Measurements from ENCODE around the gene NLGN1. TPM values are rescaled to one million over a fixed set of nuclear protein-coding genes. Genes with fewer than 3 reads are reported as not detected.
"Not testable (repeated sequence)": the region's sequence is repeated elsewhere in the genome, so short reads cannot be mapped to it uniquely, and the experiment has no call there.

NLGN1 gene
- total RNA-seq, 1 donor from 2014 or later: not detected

GRCh38 chr3:173529062-173529711 lies 131.6 kb downstream of the NLGN1 start:
- Mint-ChIP-seq H3K36me3 (ENCODE audit: low read depth) (peaks cover 3% of the 10 kb centered on the region), H3K4me3 (ENCODE audit: unreplicated experiment) (no peak overlapping the region), H3K27ac (ENCODE audit: unreplicated experiment) (no peak overlapping the region), H3K9me3 (ENCODE audit: low read depth) (peaks cover 33% of the 10 kb centered on the region), H3K27me3 (ENCODE audit: low read depth) (no peaks in the 10 kb centered on the region), H3K4me1 (ENCODE audit: low read depth) (no peaks in the 10 kb centered on the region)
- no peak for DNase-seq (ENCODE audit: low spot score)
- TF ChIP-seq CTCF (IDR thresholded peaks at IDR 0.05): peak; percentile 45

- no peaks in the 10 kb centered on the region for H3K36me3 Mint-ChIP-seq (ENCODE audit: low read depth)
- no peaks in the 10 kb centered on the region for H3K4me1 Mint-ChIP-seq (ENCODE audit: low read depth)
- H3K4me3 Mint-ChIP-seq (ENCODE audit: unreplicated experiment): no peak overlapping the region
- no peak overlapping the region for H3K27ac Mint-ChIP-seq (ENCODE audit: unreplicated experiment)
- TF ChIP-seq CTCF (IDR thresholded peaks at IDR 0.05): no peak
- DNase-seq (ENCODE audit: low spot score): no peak
- peaks cover 16% of the 10 kb centered on the region for H3K9me3 Mint-ChIP-seq (ENCODE audit: low read depth)
- H3K27me3 Mint-ChIP-seq (ENCODE audit: low read depth): no peaks in the 10 kb centered on the region
Observed at GRCh38 chr3:173531602-173532001, 134.1 kb downstream of the NLGN1 start.

- Mint-ChIP-seq H3K4me3 (ENCODE audit: unreplicated experiment) (no peak overlapping the region), H3K9me3 (ENCODE audit: low read depth) (no peaks in the 10 kb centered on the region), H3K36me3 (ENCODE audit: low read depth) (no peaks in the 10 kb centered on the region), H3K27ac (ENCODE audit: unreplicated experiment) (no peak overlapping the region), H3K27me3 (ENCODE audit: low read depth) (no peaks in the 10 kb centered on the region), H3K4me1 (ENCODE audit: low read depth) (no peaks in the 10 kb centered on the region)
- DNase-seq (ENCODE audit: low spot score): no peak
- TF ChIP-seq CTCF (IDR thresholded peaks at IDR 0.05): no peak
Observed at GRCh38 chr3:173538410-173538809, 140.9 kb downstream of the NLGN1 start.

GRCh38 chr3:173545590-173545989 lies 148.0 kb downstream of the NLGN1 start:
- not testable (repeated sequence) for H3K4me3 Mint-ChIP-seq (ENCODE audit: unreplicated experiment); H3K4me1 Mint-ChIP-seq (ENCODE audit: low read depth); DNase-seq (ENCODE audit: low spot score); H3K36me3 Mint-ChIP-seq (ENCODE audit: low read depth); H3K27me3 Mint-ChIP-seq (ENCODE audit: low read depth); H3K27ac Mint-ChIP-seq (ENCODE audit: unreplicated experiment); H3K9me3 Mint-ChIP-seq (ENCODE audit: low read depth)

- Mint-ChIP-seq H3K4me1 (ENCODE audit: low read depth) (no peaks in the 10 kb centered on the region), H3K27me3 (ENCODE audit: low read depth) (peaks cover 3% of the 10 kb centered on the region), H3K9me3 (ENCODE audit: low read depth) (peaks cover 2% of the 10 kb centered on the region), H3K36me3 (ENCODE audit: low read depth) (no peaks in the 10 kb centered on the region), H3K27ac (ENCODE audit: unreplicated experiment) (no peak overlapping the region), H3K4me3 (ENCODE audit: unreplicated experiment) (no peak overlapping the region)
- no peak for DNase-seq (ENCODE audit: low spot score)
- TF ChIP-seq CTCF (IDR thresholded peaks at IDR 0.05): no peak
Observed at GRCh38 chr3:173547070-173547469, 149.5 kb downstream of the NLGN1 start.

- peaks cover 3% of the 10 kb centered on the region for H3K27me3 Mint-ChIP-seq (ENCODE audit: low read depth)
- TF ChIP-seq CTCF (IDR thresholded peaks at IDR 0.05): no peak
- no peaks in the 10 kb centered on the region for H3K36me3 Mint-ChIP-seq (ENCODE audit: low read depth)
- no peaks in the 10 kb centered on the region for H3K4me1 Mint-ChIP-seq (ENCODE audit: low read depth)
- no peak overlapping the region for H3K27ac Mint-ChIP-seq (ENCODE audit: unreplicated experiment)
- DNase-seq (ENCODE audit: low spot score): no peak
- H3K4me3 Mint-ChIP-seq (ENCODE audit: unreplicated experiment): no peak overlapping the region
- peaks cover 2% of the 10 kb centered on the region for H3K9me3 Mint-ChIP-seq (ENCODE audit: low read depth)
Observed at GRCh38 chr3:173548261-173548660, 150.7 kb downstream of the NLGN1 start.
